K562 (cell line): Measurements from ENCODE around the gene ACSS1.

Source experiments
- HDAC1 ChIP-seq, 2 experiments: fragments of 450-650 bp; IDR thresholded peaks; 2 replicates each; pipeline ENCODE4 v1.6.1; 2016 to 2017; ENCODE audit warnings: inconsistent platforms in 1 of 2, mild to moderate bottlenecking in 1 of 2, moderate library complexity in 1 of 2
- HDAC6 ChIP-seq: IDR thresholded peaks from 2 replicates; pipeline ENCODE4 v1.6.1; 2012; ENCODE audit warnings: low read depth, mild to moderate bottlenecking, control low read depth, inconsistent platforms, low read length, moderate library complexity
- POLR2AphosphoS5 ChIP-seq: IDR thresholded peaks from 2 replicates; pipeline ENCODE4 v1.6.1; 2011; ENCODE audit warnings: mild to moderate bottlenecking, low read depth, low read length, moderate library complexity; ENCODE audit not compliant: control insufficient read depth, insufficient read depth
- POLR2B ChIP-seq: fragments of 450-650 bp; IDR thresholded peaks from 2 replicates; pipeline ENCODE4 v1.6.1; 2018; ENCODE audit warnings: low read depth; ENCODE audit not compliant: partially characterized antibody
- ZSCAN29 ChIP-seq: fragments of 450-650 bp; IDR thresholded peaks from 2 replicates; pipeline ENCODE4 v1.6.1; 2017
- TF ChIP-seq, protein P1 (sequence below), 3 experiments: IDR thresholded peaks in 2 of 3; conservative IDR thresholded peaks in 1 of 3; 2 replicates each; pipeline ENCODE4 v1.5.1; 2011 to 2012; ENCODE audit warnings: low read length in 3 of 3, mild to moderate bottlenecking in 3 of 3, control low read depth in 2 of 3, improper control_type of control experiment in 1 of 3, inconsistent platforms in 1 of 3, low read depth in 1 of 3, mixed read lengths in 1 of 3, moderate library complexity in 1 of 3; ENCODE audit not compliant: insufficient read depth in 2 of 3

DNA sequence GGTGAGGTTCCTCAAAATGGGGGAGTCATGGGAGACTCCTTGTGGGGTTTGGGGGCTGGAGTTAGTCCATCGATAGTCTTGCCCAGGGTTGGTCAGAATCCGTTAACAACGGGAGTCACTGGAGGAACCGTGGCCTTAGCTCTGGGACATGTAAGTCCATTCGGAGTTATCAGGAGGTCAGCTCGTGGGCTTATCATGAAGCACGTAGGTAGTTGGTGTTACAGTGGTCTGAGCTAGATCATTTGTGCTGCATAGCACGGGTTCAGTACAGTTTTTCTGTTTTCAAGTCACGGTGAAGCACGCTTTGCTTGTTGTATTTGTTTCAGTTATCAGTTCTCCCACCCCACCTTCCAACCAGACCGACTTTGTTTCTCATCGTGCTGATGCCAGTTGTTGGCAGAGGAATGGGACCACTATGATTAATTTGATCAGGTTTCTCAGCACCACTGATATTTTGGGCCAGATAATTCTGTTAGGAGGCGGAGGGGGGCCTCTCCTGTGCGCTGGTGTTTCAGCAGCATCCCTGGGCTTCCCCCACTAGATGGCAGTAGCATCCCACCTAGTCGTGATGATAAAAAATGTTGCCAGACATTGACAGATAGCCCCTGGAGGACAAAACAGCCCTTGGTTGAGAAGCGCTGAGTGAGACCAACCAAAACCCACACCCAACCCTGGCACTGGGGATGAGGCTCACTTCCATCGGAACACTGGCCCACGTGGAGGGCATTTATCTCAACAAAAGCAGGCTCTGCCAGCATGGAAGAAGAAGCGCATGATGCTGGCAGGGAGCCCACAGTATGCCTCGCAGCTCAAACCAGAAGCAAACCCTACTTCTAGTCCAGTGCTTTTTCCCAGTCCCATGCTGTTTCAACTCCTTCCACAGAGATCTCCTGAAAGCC, 63.2 kb downstream of the ACSS1 start:
- TF ChIP-seq, protein P1, sequence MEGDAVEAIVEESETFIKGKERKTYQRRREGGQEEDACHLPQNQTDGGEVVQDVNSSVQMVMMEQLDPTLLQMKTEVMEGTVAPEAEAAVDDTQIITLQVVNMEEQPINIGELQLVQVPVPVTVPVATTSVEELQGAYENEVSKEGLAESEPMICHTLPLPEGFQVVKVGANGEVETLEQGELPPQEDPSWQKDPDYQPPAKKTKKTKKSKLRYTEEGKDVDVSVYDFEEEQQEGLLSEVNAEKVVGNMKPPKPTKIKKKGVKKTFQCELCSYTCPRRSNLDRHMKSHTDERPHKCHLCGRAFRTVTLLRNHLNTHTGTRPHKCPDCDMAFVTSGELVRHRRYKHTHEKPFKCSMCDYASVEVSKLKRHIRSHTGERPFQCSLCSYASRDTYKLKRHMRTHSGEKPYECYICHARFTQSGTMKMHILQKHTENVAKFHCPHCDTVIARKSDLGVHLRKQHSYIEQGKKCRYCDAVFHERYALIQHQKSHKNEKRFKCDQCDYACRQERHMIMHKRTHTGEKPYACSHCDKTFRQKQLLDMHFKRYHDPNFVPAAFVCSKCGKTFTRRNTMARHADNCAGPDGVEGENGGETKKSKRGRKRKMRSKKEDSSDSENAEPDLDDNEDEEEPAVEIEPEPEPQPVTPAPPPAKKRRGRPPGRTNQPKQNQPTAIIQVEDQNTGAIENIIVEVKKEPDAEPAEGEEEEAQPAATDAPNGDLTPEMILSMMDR (IDR thresholded peaks at IDR 0.05 in 2 of 3, conservative IDR thresholded peaks at IDR 0.05 in 1 of 3; ENCODE audit: insufficient read depth in 2 of 3, low read depth in 1 of 3, low read length in 3 of 3): peak; percentile 80 to 89 (median 81)
- TF ChIP-seq HDAC1 (IDR thresholded peaks at IDR 0.05) (no peak), POLR2AphosphoS5 (no peak), POLR2B (no peak), ZSCAN29 (no peak), HDAC6 (no peak)
